ENCODE results near the gene CXCR4. TPM values are rescaled to one million over a fixed set of nuclear protein-coding genes. Genes with fewer than 3 reads are reported as not detected.
"Not testable (repeated sequence)": the region's sequence is repeated elsewhere in the genome, so short reads cannot be mapped to it uniquely, and the experiment has no call there.

CXCR4 gene
- total and polyA plus RNA-seq, 8 donors: 1.2 to 42.6 (median 15.9) TPM; not detected in 1

DNA sequence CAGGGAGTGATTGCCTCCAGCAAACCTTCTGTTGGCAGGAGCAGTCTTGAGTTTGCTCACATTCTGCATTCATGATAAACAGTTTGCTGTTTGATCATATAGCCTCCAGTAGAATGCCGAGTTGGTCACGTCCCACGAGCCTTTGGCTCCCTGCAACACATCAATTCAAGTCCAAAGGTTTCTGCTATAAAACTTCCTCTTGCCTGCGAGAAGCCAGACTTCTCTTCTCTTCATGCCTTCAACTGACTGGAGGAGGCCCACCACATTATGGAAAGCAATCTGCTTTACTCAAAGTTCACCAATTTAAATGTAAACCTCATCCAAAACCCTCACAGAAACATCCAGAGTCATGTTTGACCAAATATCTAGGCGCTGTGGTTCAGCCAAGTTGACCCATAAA lies 40.8 kb downstream of the CXCR4 start:
- Histone ChIP-seq H3K27me3 (no peaks in the 10 kb centered on the region), H3K27ac (no peak overlapping the region), H3K4me1 (peaks cover 0 to 6% (median 0%) of the 10 kb centered on the region in 4 donors), H3K36me3 (no peaks in the 10 kb centered on the region), H3K4me3 (no peak overlapping the region), H3K9me3 (peaks cover 0 to 6% (median 3%) of the 10 kb centered on the region in 4 donors)
- intact Hi-C loops (cut with DNase I; ENCODE audit: low total_unique reads): no loop called here
- DNase-seq: no peak
- WGBS, 5 donors: 57 to 82% (median 71%) methylated on average over 5 of the region's 5 CpGs
- TF ChIP-seq POLR2A (IDR thresholded peaks at IDR 0.05): no peak
- TF ChIP-seq POLR2AphosphoS5 (IDR thresholded peaks at IDR 0.05): no peak
- no peak for TF ChIP-seq EP300 (IDR thresholded peaks at IDR 0.05)
- TF ChIP-seq, protein P1, sequence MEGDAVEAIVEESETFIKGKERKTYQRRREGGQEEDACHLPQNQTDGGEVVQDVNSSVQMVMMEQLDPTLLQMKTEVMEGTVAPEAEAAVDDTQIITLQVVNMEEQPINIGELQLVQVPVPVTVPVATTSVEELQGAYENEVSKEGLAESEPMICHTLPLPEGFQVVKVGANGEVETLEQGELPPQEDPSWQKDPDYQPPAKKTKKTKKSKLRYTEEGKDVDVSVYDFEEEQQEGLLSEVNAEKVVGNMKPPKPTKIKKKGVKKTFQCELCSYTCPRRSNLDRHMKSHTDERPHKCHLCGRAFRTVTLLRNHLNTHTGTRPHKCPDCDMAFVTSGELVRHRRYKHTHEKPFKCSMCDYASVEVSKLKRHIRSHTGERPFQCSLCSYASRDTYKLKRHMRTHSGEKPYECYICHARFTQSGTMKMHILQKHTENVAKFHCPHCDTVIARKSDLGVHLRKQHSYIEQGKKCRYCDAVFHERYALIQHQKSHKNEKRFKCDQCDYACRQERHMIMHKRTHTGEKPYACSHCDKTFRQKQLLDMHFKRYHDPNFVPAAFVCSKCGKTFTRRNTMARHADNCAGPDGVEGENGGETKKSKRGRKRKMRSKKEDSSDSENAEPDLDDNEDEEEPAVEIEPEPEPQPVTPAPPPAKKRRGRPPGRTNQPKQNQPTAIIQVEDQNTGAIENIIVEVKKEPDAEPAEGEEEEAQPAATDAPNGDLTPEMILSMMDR (IDR thresholded peaks at IDR 0.05): no peak

GRCh38 chr2:136075476-136075875 lies 42.5 kb downstream of the CXCR4 start:
- Histone ChIP-seq H3K36me3 (no peaks in the 10 kb centered on the region), H3K27ac (no peak overlapping the region), H3K4me3 (no peak overlapping the region), H3K4me1 (peaks cover 0 to 6% (median 0%) of the 10 kb centered on the region in 4 donors), H3K9me3 (peaks cover 0 to 8% (median 4%) of the 10 kb centered on the region in 4 donors), H3K27me3 (no peaks in the 10 kb centered on the region)
- intact Hi-C loops (cut with DNase I; ENCODE audit: low total_unique reads): no loop called here
- TF ChIP-seq EP300 (IDR thresholded peaks at IDR 0.05): no peak
- no peak for TF ChIP-seq POLR2A (IDR thresholded peaks at IDR 0.05)
- no peak for TF ChIP-seq POLR2AphosphoS5 (IDR thresholded peaks at IDR 0.05)
- TF ChIP-seq, protein P1 (IDR thresholded peaks at IDR 0.05): no peak
- 66 to 81% (median 74%) methylated on average over 12 of the region's 12 CpGs for WGBS, 5 donors
- peak in 1 of 2 donors; percentile 36 for DNase-seq

DNA sequence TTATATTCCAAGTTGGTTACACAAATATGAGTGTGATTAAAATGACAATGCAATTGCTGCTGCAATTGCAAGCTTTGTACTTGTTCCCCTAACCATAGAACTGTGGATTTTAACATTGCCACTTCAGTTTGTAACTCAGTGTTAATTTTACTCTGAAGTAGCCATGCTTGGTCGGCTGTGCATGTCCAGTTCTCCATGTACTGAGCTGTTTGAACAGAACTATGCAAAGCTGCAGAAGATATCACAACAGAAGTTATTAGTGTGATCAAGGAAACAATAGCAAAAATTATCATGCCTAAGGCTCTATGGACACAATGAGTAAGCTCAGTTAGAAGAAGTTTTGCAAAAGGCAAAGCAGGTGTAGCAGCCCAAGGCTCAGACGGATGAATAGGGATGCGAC lies 45.3 kb downstream of the CXCR4 start:
- intact Hi-C loops (cut with DNase I; ENCODE audit: low total_unique reads): no loop called here
- Histone ChIP-seq H3K9me3 (peaks cover 0 to 6% (median 4%) of the 10 kb centered on the region in 4 donors), H3K36me3 (no peaks in the 10 kb centered on the region), H3K4me1 (peaks cover 0 to 6% (median 0%) of the 10 kb centered on the region in 4 donors), H3K27me3 (no peaks in the 10 kb centered on the region), H3K27ac (no peak overlapping the region), H3K4me3 (no peak overlapping the region)
- DNase-seq: no peak
- TF ChIP-seq, protein P1 (IDR thresholded peaks at IDR 0.05): no peak
- TF ChIP-seq POLR2A (IDR thresholded peaks at IDR 0.05) (no peak), EP300 (IDR thresholded peaks at IDR 0.05) (no peak)
- WGBS, 5 donors: 90 to 94% (median 91%) methylated on average over 3 of the region's 3 CpGs

DNA sequence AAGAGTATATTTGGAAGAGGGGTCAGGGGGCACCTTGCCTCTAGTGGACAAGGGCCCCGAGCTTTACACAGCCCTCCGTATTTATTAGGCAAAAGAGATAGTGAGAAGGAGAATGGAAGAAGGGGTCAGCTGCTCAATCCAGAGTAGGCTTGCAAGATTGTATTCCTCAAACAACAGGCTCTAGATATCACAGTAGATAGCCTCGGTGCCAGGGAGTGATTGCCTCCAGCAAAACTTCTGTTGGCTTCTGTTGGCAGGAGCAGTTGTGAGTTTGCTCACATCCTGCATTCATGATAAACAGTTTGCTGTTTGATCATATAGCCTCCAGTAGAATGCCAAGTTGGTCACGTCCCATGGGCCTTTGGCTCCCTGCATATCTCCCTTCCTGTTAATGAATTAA lies 46.1 kb downstream of the CXCR4 start:
- DNase-seq; H3K27ac ChIP-seq; H3K9me3 ChIP-seq; intact Hi-C loops (cut with DNase I; ENCODE audit: low total_unique reads); H3K27me3 ChIP-seq; H3K4me1 ChIP-seq; H3K4me3 ChIP-seq; H3K36me3 ChIP-seq: not testable (repeated sequence)
- WGBS, 5 donors: 45 to 72% (median 53%) methylated on average over 4 of the region's 4 CpGs

- TF ChIP-seq, protein P1 (IDR thresholded peaks at IDR 0.05): no peak
- Histone ChIP-seq H3K4me3 (no peak overlapping the region), H3K27me3 (no peaks in the 10 kb centered on the region), H3K27ac (no peak overlapping the region), H3K36me3 (no peaks in the 10 kb centered on the region), H3K4me1 (peaks cover 0 to 6% (median 0%) of the 10 kb centered on the region in 4 donors), H3K9me3 (peaks cover 0 to 6% (median 4%) of the 10 kb centered on the region in 4 donors)
- no peak for DNase-seq
- 95 to 97% (median 97%) methylated on average over 4 of the region's 4 CpGs for WGBS, 5 donors
- intact Hi-C loops (cut with DNase I; ENCODE audit: low total_unique reads): no loop called here
Observed at GRCh38 chr2:136070913-136071312, 47.0 kb downstream of the CXCR4 start.
